HepG2 (cell line): ENCODE measurements around the gene EIF4G1. TPM values are rescaled to one million over a fixed set of nuclear protein-coding genes. Genes with fewer than 3 reads are reported as not detected.

ENCODE experiments used
- EEA1 ChIP-seq: sonication (generic); formaldehyde crosslinking; IDR thresholded peaks from 2 replicates; pipeline ENCODE4 v1.5.1; 2020; ENCODE audit warnings: mild to moderate bottlenecking, missing genetic modification reagents, borderline replicate concordance
- FOXJ3 ChIP-seq: sonication (generic); formaldehyde crosslinking; IDR thresholded peaks from 2 replicates; pipeline ENCODE4 v1.4.0; 2020; ENCODE audit warnings: missing genetic modification reagents, mild to moderate bottlenecking, borderline replicate concordance
- HDAC2 ChIP-seq: sonication (generic); formaldehyde crosslinking; IDR thresholded peaks from 2 replicates; pipeline ENCODE4 v1.4.0; 2020; ENCODE audit warnings: missing genetic modification reagents
- IRX3 ChIP-seq: sonication (generic); formaldehyde crosslinking; IDR thresholded peaks from 2 replicates; pipeline ENCODE4 v1.8.1; 2023; ENCODE audit warnings: mild to moderate bottlenecking, low read depth, missing genetic modification reagents, borderline replicate concordance
- JDP2 ChIP-seq: sonication (generic); formaldehyde crosslinking; IDR thresholded peaks from 2 replicates; pipeline ENCODE4 v1.8.1; 2022; ENCODE audit warnings: missing genetic modification reagents, borderline replicate concordance
- NFATC3 ChIP-seq: sonication (generic); formaldehyde crosslinking; IDR thresholded peaks from 2 replicates; pipeline ENCODE4 v1.5.1; 2020; ENCODE audit warnings: mild to moderate bottlenecking, missing genetic modification reagents
- NR2F2 ChIP-seq: IDR thresholded peaks from 2 replicates; pipeline ENCODE4 v1.6.1; 2012; ENCODE audit warnings: low read depth, inconsistent platforms, borderline replicate concordance
- PHF8 ChIP-seq: sonication (generic); formaldehyde crosslinking; IDR thresholded peaks from 2 replicates; pipeline ENCODE4 v1.5.0; 2020; ENCODE audit warnings: missing genetic modification reagents
- PITX1 ChIP-seq: sonication (generic); formaldehyde crosslinking; IDR thresholded peaks from 2 replicates; pipeline ENCODE4 v1.5.1; 2020; ENCODE audit warnings: mild to moderate bottlenecking, missing genetic modification reagents
- POLR2AphosphoS5 ChIP-seq: IDR thresholded peaks from 2 replicates; pipeline ENCODE4 v1.6.1; 2012; ENCODE audit warnings: low read depth, low read length
- PPARG ChIP-seq: conservative IDR thresholded peaks from 2 replicates; pipeline ENCODE4 v1.6.1; 2016; ENCODE audit warnings: missing biosample characterization, missing genetic modification reagents
- PTBP1 ChIP-seq: fragments of 200-400 bp; formaldehyde crosslinking; IDR thresholded peaks from 2 replicates; pipeline ENCODE4 v1.6.1; 2018; ENCODE audit warnings: low read length, low read depth; ENCODE audit not compliant: poor library complexity, severe bottlenecking
- SNRNP70 ChIP-seq: fragments of 200-400 bp; formaldehyde crosslinking; IDR thresholded peaks from 2 replicates; pipeline ENCODE4 v1.6.1; 2017; ENCODE audit warnings: mild to moderate bottlenecking, low read depth, low read length, moderate library complexity
- ZBTB7B ChIP-seq: sonication (generic); formaldehyde crosslinking; IDR thresholded peaks from 2 replicates; pipeline ENCODE4 v1.4.0; 2020; ENCODE audit warnings: missing genetic modification reagents
- ZNF230 ChIP-seq: sonication (generic); formaldehyde crosslinking; IDR thresholded peaks from 2 replicates; pipeline ENCODE4 v1.4.0; 2020; ENCODE audit warnings: mild to moderate bottlenecking, missing genetic modification reagents
- ZNF331 ChIP-seq: sonication (generic); formaldehyde crosslinking; IDR thresholded peaks from 2 replicates; pipeline ENCODE4 v1.4.0; 2020; ENCODE audit warnings: missing genetic modification reagents
- ZNF572 ChIP-seq: sonication (generic); formaldehyde crosslinking; IDR thresholded peaks from 2 replicates; pipeline ENCODE4 v1.5.1; 2020; ENCODE audit warnings: mild to moderate bottlenecking, missing genetic modification reagents
- ZSCAN21 ChIP-seq: sonication (generic); formaldehyde crosslinking; IDR thresholded peaks from 2 replicates; pipeline ENCODE4 v1.8.0; 2022; ENCODE audit warnings: mild to moderate bottlenecking, missing genetic modification reagents, moderate library complexity, borderline replicate concordance
- polyA plus RNA-seq, 8 experiments: library from polyadenylated mRNA; depleted of rRNA in 3 of 8; stranded (reverse) in 7 of 8; unstranded in 1 of 8; fragments of >200 nt; fragmentation: Illumina TruSeq in 4 of 8; extraction: Trizol in 4 of 8; gene quantifications; 2 replicates each; pipeline versions ENCODE4 v1.2.1 to v1.2.3, GENCODE V29; 2011 to 2016; ENCODE audit warnings: low read depth in 4 of 8, missing spikeins in 1 of 8, mixed read lengths in 1 of 8; ENCODE audit not compliant: insufficient read depth in 1 of 8
- total RNA-seq, 5 experiments: library from RNA; depleted of rRNA; stranded (reverse); fragments of >200 nt; fragmentation: Illumina TruSeq; extraction: Trizol; gene quantifications; 2 replicates each; pipeline ENCODE4 v1.2.3, GENCODE V29; 2016; ENCODE audit warnings: low read depth in 1 of 5
- TF ChIP-seq, protein P1 (sequence below): sonication (generic); formaldehyde crosslinking; IDR thresholded peaks from 2 replicates; pipeline ENCODE4 v1.8.0; 2022; ENCODE audit warnings: mild to moderate bottlenecking, missing genetic modification reagents, borderline replicate concordance
- TF ChIP-seq, protein P2 (sequence below): sonication (generic); formaldehyde crosslinking; IDR thresholded peaks from 2 replicates; pipeline ENCODE4 v1.4.0; 2020; ENCODE audit warnings: mild to moderate bottlenecking, missing genetic modification reagents, borderline replicate concordance
- TF ChIP-seq, protein P3 (sequence below): sonication (generic); formaldehyde crosslinking; IDR thresholded peaks from 2 replicates; pipeline ENCODE4 v1.4.0; 2020; ENCODE audit warnings: missing genetic modification reagents
- TF ChIP-seq, protein P4 (sequence below): sonication (generic); formaldehyde crosslinking; IDR thresholded peaks from 2 replicates; pipeline ENCODE4 v1.5.0; 2020; ENCODE audit warnings: mild to moderate bottlenecking, missing genetic modification reagents

The EIF4G1 gene
- total and polyA plus RNA-seq, 2 of the 13 experiments (the other 11 are each of a cell fraction or from before 2014, with no cell fraction given) = 208 to 213 TPM

DNA sequence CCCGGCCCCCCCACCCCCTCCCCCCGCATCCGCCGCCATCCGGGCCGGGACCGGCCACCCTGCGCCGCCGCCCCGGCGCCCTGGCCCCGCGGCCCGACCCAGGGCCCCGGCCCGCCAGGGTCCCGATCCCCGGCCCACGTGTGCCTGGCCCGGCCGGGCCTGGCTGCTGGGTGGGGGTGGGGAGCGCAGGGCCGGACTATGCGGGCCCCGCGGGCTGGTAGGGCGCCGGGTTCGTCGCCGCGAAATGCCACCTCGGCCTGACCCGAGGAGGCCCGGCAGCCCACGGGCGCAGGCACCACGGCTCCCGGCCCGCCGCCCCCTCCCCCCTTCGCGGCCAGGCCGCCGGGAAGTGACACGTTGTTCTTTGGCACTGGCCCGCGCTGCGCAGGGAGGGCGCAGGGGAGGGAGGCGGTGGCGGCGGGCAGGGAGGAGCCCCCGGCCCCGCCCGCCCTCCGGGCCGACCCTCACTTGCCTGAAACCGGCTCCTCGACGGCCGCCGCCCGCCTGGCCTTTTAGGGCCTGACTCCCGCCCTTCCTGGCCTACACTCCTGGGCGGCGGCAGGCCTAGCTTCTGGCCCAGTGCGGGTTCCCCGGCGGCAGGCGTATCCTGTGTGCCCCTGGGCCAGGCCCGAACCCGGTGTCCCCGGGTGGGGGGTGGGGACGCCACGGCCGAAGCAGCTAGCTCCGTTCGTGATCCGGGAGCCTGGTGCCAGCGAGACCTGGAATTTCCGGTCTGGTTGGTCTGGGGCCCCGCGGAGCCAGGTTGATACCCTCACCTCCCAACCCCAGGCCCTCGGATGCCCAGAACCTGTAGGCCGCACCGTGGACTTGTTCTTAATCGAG is 515 bp downstream of the EIF4G1 start (continued):
- TF ChIP-seq, protein P1, sequence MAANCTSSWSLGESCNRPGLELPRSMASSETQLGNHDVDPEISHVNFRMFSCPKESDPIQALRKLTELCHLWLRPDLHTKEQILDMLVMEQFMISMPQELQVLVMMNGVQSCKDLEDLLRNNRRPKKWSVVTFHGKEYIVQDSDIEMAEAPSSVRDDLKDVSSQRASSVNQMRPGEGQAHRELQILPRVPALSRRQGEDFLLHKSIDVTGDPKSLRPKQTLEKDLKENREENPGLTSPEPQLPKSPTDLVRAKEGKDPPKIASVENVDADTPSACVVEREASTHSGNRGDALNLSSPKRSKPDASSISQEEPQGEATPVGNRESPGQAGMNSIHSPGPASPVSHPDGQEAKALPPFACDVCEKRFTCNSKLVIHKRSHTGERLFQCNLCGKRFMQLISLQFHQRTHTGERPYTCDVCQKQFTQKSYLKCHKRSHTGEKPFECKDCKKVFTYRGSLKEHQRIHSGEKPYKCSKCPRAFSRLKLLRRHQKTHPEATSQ (CRISPR knock-in tag) = no peak
- TF ChIP-seq ZNF331 (CRISPR knock-in tag) (no peak), ZBTB7B (peak; percentile 58; the same call in 1 of the 2 replicates), NFATC3 (no peak), ZNF230 (0 out of 2 replicates have a peak, but pooled peaks have one; percentile 45), PTBP1 (no peak), FOXJ3 (CRISPR knock-in tag) (no peak), EEA1 (CRISPR knock-in tag) (no peak), SNRNP70 (no peak), POLR2AphosphoS5 (no peak; the same call in 1 of the 2 replicates), ZNF572 (CRISPR knock-in tag) (no peak), NR2F2 (no peak), IRX3 (CRISPR knock-in tag) (peak; percentile 79), HDAC2 (CRISPR knock-in tag) (no peak), ZSCAN21 (CRISPR knock-in tag) (peak; percentile 71; the same call in 1 of the 2 replicates), PITX1 (CRISPR knock-in tag) (no peak), PPARG (0 out of 2 replicates have a peak, but pooled peaks have one; percentile 28), PHF8 (CRISPR knock-in tag) (peak; percentile 66), JDP2 (CRISPR knock-in tag) (no peak; the same call in 1 of the 2 replicates)
- TF ChIP-seq, protein P2, sequence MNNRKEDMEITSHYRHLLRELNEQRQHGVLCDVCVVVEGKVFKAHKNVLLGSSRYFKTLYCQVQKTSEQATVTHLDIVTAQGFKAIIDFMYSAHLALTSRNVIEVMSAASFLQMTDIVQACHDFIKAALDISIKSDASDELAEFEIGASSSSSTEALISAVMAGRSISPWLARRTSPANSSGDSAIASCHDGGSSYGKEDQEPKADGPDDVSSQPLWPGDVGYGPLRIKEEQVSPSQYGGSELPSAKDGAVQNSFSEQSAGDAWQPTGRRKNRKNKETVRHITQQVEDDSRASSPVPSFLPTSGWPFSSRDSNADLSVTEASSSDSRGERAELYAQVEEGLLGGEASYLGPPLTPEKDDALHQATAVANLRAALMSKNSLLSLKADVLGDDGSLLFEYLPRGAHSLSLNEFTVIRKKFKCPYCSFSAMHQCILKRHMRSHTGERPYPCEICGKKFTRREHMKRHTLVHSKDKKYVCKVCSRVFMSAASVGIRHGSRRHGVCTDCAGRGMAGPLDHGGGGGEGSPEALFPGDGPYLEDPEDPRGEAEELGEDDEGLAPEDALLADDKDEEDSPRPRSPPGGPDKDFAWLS (CRISPR knock-in tag) = no peak
- TF ChIP-seq, protein P3, sequence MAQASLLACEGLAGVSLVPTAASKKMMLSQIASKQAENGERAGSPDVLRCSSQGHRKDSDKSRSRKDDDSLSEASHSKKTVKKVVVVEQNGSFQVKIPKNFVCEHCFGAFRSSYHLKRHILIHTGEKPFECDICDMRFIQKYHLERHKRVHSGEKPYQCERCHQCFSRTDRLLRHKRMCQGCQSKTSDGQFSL (CRISPR knock-in tag) = peak; percentile 31; the same call in 1 of the 2 replicates
- TF ChIP-seq, protein P4, sequence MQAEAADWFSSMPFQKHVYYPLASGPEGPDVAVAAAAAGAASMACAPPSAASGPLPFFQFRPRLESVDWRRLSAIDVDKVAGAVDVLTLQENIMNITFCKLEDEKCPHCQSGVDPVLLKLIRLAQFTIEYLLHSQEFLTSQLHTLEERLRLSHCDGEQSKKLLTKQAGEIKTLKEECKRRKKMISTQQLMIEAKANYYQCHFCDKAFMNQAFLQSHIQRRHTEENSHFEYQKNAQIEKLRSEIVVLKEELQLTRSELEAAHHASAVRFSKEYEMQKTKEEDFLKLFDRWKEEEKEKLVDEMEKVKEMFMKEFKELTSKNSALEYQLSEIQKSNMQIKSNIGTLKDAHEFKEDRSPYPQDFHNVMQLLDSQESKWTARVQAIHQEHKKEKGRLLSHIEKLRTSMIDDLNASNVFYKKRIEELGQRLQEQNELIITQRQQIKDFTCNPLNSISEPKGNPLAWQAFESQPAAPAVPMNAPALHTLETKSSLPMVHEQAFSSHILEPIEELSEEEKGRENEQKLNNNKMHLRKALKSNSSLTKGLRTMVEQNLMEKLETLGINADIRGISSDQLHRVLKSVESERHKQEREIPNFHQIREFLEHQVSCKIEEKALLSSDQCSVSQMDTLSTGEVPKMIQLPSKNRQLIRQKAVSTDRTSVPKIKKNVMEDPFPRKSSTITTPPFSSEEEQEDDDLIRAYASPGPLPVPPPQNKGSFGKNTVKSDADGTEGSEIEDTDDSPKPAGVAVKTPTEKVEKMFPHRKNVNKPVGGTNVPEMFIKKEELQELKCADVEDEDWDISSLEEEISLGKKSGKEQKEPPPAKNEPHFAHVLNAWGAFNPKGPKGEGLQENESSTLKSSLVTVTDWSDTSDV = peak; percentile 60; the same call in 1 of the 2 replicates
